A673 (cell line): ENCODE data around the gene TECR. TPM values are rescaled to one million over a fixed set of nuclear protein-coding genes. Genes with fewer than 3 reads are reported as not detected.
"Not testable (repeated sequence)": the region's sequence is repeated elsewhere in the genome, so short reads cannot be mapped to it uniquely, and the experiment has no call there.

Experiments used
- BruUV-seq: library from RNA; stranded (reverse); fragments of 400-500 nt; replicated peaks from 2 replicates; lab custom pipeline; 2021; lab: Mats Ljungman, UMichigan
- CTCF ChIA-PET: fragments of 300-600 bp; sonication (Branson Sonifier 250); formaldehyde crosslinking; loops from one replicate; lab custom pipeline; 2022; ENCODE audit warnings: antibody characterized with exemption; lab: Charles Lee
- POLR2A ChIA-PET: fragments of 300-600 bp; sonication (Branson Sonifier 250); formaldehyde crosslinking; loops from one replicate; lab custom pipeline; 2022; ENCODE audit warnings: antibody characterized with exemption; ENCODE audit not compliant: low non-redundant PET; lab: Charles Lee
- DNase-seq: peaks from one replicate; pipeline ENCODE4 v3.0.0-alpha.2; 2015; ENCODE audit warnings: low spot score
- H3K27ac ChIP-seq: fragments of 200-600 bp; sonication (generic); 2 replicates; pipeline ENCODE4 v1.5.1; 2016; ENCODE audit warnings: mixed run types, low read depth, mild to moderate bottlenecking, mixed read lengths, antibody characterized with exemption, low read length; ENCODE audit not compliant: poor library complexity, severe bottlenecking
- H3K27me3 ChIP-seq: fragments of 200-600 bp; sonication (generic); replicated peaks from 2 replicates; pipeline ENCODE4 v1.6.1; 2017; ENCODE audit warnings: mixed run types, low read depth, mild to moderate bottlenecking, mixed read lengths, antibody characterized with exemption, low read length; ENCODE audit not compliant: insufficient read depth, poor library complexity
- H3K36me3 ChIP-seq: fragments of 200-600 bp; sonication (generic); 2 replicates; pipeline ENCODE4 v1.6.1; 2016; ENCODE audit warnings: mixed run types, mild to moderate bottlenecking, mixed read lengths, antibody characterized with exemption, low read length; ENCODE audit not compliant: insufficient read depth, poor library complexity, severe bottlenecking
- H3K4me1 ChIP-seq: fragments of 200-600 bp; sonication (generic); 2 replicates; pipeline ENCODE4 v1.6.1; 2017; ENCODE audit warnings: mixed run types, mild to moderate bottlenecking, mixed read lengths, antibody characterized with exemption, low read length; ENCODE audit not compliant: insufficient read depth, poor library complexity, severe bottlenecking
- H3K4me3 ChIP-seq: fragments of 200-600 bp; sonication (generic); 2 replicates; pipeline ENCODE4 v1.5.1; 2016; ENCODE audit warnings: low read depth, mixed run types, mild to moderate bottlenecking, mixed read lengths, low read length; ENCODE audit not compliant: poor library complexity, severe bottlenecking
- H3K9me3 ChIP-seq: fragments of 200-600 bp; sonication (generic); 2 replicates; pipeline ENCODE4 v1.6.1; 2016; ENCODE audit warnings: mixed run types, low read depth, mild to moderate bottlenecking, mixed read lengths, antibody characterized with exemption, low read length; ENCODE audit not compliant: poor library complexity, severe bottlenecking
- CTCF ChIP-seq: fragments of 300-800, 200-600 bp; sonication (generic); conservative IDR thresholded peaks from 2 replicates; pipeline ENCODE4 v1.5.1; 2017; ENCODE audit warnings: low read depth, mild to moderate bottlenecking, antibody characterized with exemption, low read length, moderate library complexity, mixed read lengths
- EZH2 ChIP-seq: fragments of 200-600 bp; sonication (generic); IDR thresholded peaks from 2 replicates; pipeline ENCODE4 v1.6.1; 2017; ENCODE audit warnings: borderline replicate concordance, low read depth, mild to moderate bottlenecking, mixed read lengths, antibody characterized with exemption, low read length; ENCODE audit not compliant: poor library complexity, severe bottlenecking
- intact Hi-C: fragments of 100-400 bp; cut with micrococcal nuclease; formaldehyde crosslinking; loops from one replicate; pipeline ENCODE4 v1.10.0; 2022; ENCODE audit not compliant: unreplicated experiment
- total RNA-seq: library from RNA; stranded (reverse); gene quantifications from 2 replicates; pipeline ENCODE4 v1.2.3, GENCODE V29; 2021

Gene TECR
- total RNA-seq, 1 experiment from 2014 or later: 189 TPM

GRCh38 chr19:14550201-14550754, 20.9 kb downstream of the TECR start:
- POLR2A ChIA-PET: no interaction called here
- BruUV-seq: no TSS peak
- CTCF ChIA-PET: no interaction called here
- intact Hi-C loops: no loop called here
- Histone ChIP-seq H3K9me3 (no peaks in the 10 kb centered on the region), H3K36me3 (peaks cover 10% of the 10 kb centered on the region), H3K4me1 (peaks cover 20% of the 10 kb centered on the region), H3K4me3 (no peak overlapping the region), H3K27me3 (no peaks in the 10 kb centered on the region), H3K27ac (no peak overlapping the region)
- TF ChIP-seq EZH2 (no peak), CTCF (no peak)
- no peak for DNase-seq

- H3K4me3 ChIP-seq, BruUV-seq, POLR2A ChIA-PET, H3K9me3 ChIP-seq, H3K27me3 ChIP-seq, intact Hi-C loops: not testable (repeated sequence)
- Histone ChIP-seq H3K36me3 (peaks cover 10% of the 10 kb centered on the region), H3K27ac (peak overlapping the region; percentile 50), H3K4me1 (peaks cover 12% of the 10 kb centered on the region)
- TF ChIP-seq CTCF: peak; percentile 36
- CTCF ChIA-PET: interaction anchor here (0.7 kb wide), 1 partner anchor 220 kb away, joined by 4 read pairs; no protein-coding TSS in a partner anchor
- DNase-seq: peak; percentile 46
Observed at GRCh38 chr19:14551134-14552005, 22.0 kb downstream of the TECR start.

GRCh38 chr19:14552006-14552360, 22.6 kb downstream of the TECR start:
- H3K4me3 ChIP-seq, H3K4me1 ChIP-seq, DNase-seq, POLR2A ChIA-PET, intact Hi-C loops, BruUV-seq, H3K27ac ChIP-seq, H3K27me3 ChIP-seq, H3K9me3 ChIP-seq: not testable (repeated sequence)
- CTCF ChIA-PET: interaction anchor here (0.7 kb wide), 1 partner anchor 10 kb away, joined by 9 read pairs; no protein-coding TSS in a partner anchor
- H3K36me3 ChIP-seq: peaks cover 10% of the 10 kb centered on the region
